ENCODE results near the gene PLOD1. TPM values are rescaled to one million over a fixed set of nuclear protein-coding genes. Genes with fewer than 3 reads are reported as not detected.
"Not testable (repeated sequence)": the region's sequence is repeated elsewhere in the genome, so short reads cannot be mapped to it uniquely, and the experiment has no call there.

PLOD1 gene
- total RNA-seq, 1 donor from 2014 or later, result 204 TPM

- Mint-ChIP-seq H3K9me3 (ENCODE audit: unreplicated experiment) (no peaks in the 10 kb centered on the region), H3K4me1 (ENCODE audit: unreplicated experiment) (no peaks in the 10 kb centered on the region), H3K27me3 (ENCODE audit: unreplicated experiment) (peaks cover 27% of the 10 kb centered on the region), H3K36me3 (ENCODE audit: unreplicated experiment) (no peaks in the 10 kb centered on the region), H3K27ac (ENCODE audit: unreplicated experiment) (no peak overlapping the region), H3K4me3 (ENCODE audit: unreplicated experiment) (no peak overlapping the region)
- TF ChIP-seq CTCF (IDR thresholded peaks at IDR 0.05), result no peak
- DNase-seq (ENCODE audit: extremely low spot score, unreplicated experiment), result no peak
Measured at GRCh38 chr1:11898086-11898785, 36.3 kb upstream of the PLOD1 start.

GRCh38 chr1:11898831-11899467 is 35.6 kb upstream of the PLOD1 start:
- Mint-ChIP-seq H3K4me3 (ENCODE audit: unreplicated experiment) (no peak overlapping the region), H3K36me3 (ENCODE audit: unreplicated experiment) (no peaks in the 10 kb centered on the region), H3K9me3 (ENCODE audit: unreplicated experiment) (no peaks in the 10 kb centered on the region), H3K27me3 (ENCODE audit: unreplicated experiment) (peaks cover 27% of the 10 kb centered on the region), H3K27ac (ENCODE audit: unreplicated experiment) (no peak overlapping the region), H3K4me1 (ENCODE audit: unreplicated experiment) (no peaks in the 10 kb centered on the region)
- TF ChIP-seq CTCF (IDR thresholded peaks at IDR 0.05), result no peak
- DNase-seq (ENCODE audit: extremely low spot score, unreplicated experiment), result no peak

GRCh38 chr1:11901446-11901845 is 33.1 kb upstream of the PLOD1 start:
- H3K27ac Mint-ChIP-seq (ENCODE audit: unreplicated experiment); H3K4me1 Mint-ChIP-seq (ENCODE audit: unreplicated experiment): not testable (repeated sequence)
- H3K27me3 Mint-ChIP-seq (ENCODE audit: unreplicated experiment), result peaks cover 24% of the 10 kb centered on the region

GRCh38 chr1:11903210-11903609 is 31.3 kb upstream of the PLOD1 start:
- peaks cover 2% of the 10 kb centered on the region for H3K4me1 Mint-ChIP-seq (ENCODE audit: unreplicated experiment)
- H3K27me3 Mint-ChIP-seq (ENCODE audit: unreplicated experiment), result peaks cover 17% of the 10 kb centered on the region
- no peak for DNase-seq (ENCODE audit: extremely low spot score, unreplicated experiment)
- no peaks in the 10 kb centered on the region for H3K9me3 Mint-ChIP-seq (ENCODE audit: unreplicated experiment)
- H3K36me3 Mint-ChIP-seq (ENCODE audit: unreplicated experiment), result no peaks in the 10 kb centered on the region
- no peak for TF ChIP-seq CTCF (IDR thresholded peaks at IDR 0.05)
- no peak overlapping the region for H3K4me3 Mint-ChIP-seq (ENCODE audit: unreplicated experiment)
- H3K27ac Mint-ChIP-seq (ENCODE audit: unreplicated experiment), result no peak overlapping the region

More at GRCh38 chr1:11901446-11901845, 33.1 kb upstream of the PLOD1 start:
- not testable (repeated sequence) for H3K9me3 Mint-ChIP-seq (ENCODE audit: unreplicated experiment); H3K36me3 Mint-ChIP-seq (ENCODE audit: unreplicated experiment); DNase-seq (ENCODE audit: extremely low spot score, unreplicated experiment); H3K4me3 Mint-ChIP-seq (ENCODE audit: unreplicated experiment)

GRCh38 chr1:11904156-11904555 is 30.4 kb upstream of the PLOD1 start:
- DNase-seq (ENCODE audit: extremely low spot score, unreplicated experiment); H3K9me3 Mint-ChIP-seq (ENCODE audit: unreplicated experiment); H3K4me1 Mint-ChIP-seq (ENCODE audit: unreplicated experiment); H3K4me3 Mint-ChIP-seq (ENCODE audit: unreplicated experiment); H3K36me3 Mint-ChIP-seq (ENCODE audit: unreplicated experiment); H3K27ac Mint-ChIP-seq (ENCODE audit: unreplicated experiment): not testable (repeated sequence)
- peaks cover 15% of the 10 kb centered on the region for H3K27me3 Mint-ChIP-seq (ENCODE audit: unreplicated experiment)

GRCh38 chr1:11904978-11905377 is 29.5 kb upstream of the PLOD1 start:
- no peak overlapping the region for H3K27ac Mint-ChIP-seq (ENCODE audit: unreplicated experiment)
- no peak for DNase-seq (ENCODE audit: extremely low spot score, unreplicated experiment)
- no peaks in the 10 kb centered on the region for H3K9me3 Mint-ChIP-seq (ENCODE audit: unreplicated experiment)
- peaks cover 8% of the 10 kb centered on the region for H3K27me3 Mint-ChIP-seq (ENCODE audit: unreplicated experiment)
- H3K36me3 Mint-ChIP-seq (ENCODE audit: unreplicated experiment), result no peaks in the 10 kb centered on the region
- TF ChIP-seq CTCF (IDR thresholded peaks at IDR 0.05), result no peak
- H3K4me1 Mint-ChIP-seq (ENCODE audit: unreplicated experiment), result peaks cover 10% of the 10 kb centered on the region
- H3K4me3 Mint-ChIP-seq (ENCODE audit: unreplicated experiment), result no peak overlapping the region
